Measurements from ENCODE around the gene RNF157. TPM values are rescaled to one million over a fixed set of nuclear protein-coding genes. Genes with fewer than 3 reads are reported as not detected.
A peak's percentile ranks its signal among the peaks of the same experiment; 100 is the strongest.

RNF157 gene
- total and polyA plus RNA-seq, 9 of the 15 experiments (the other 6 are each of a cell fraction or from before 2014, with no cell fraction given) = 8.1 to 31.7 (median 20.8) TPM

DNA sequence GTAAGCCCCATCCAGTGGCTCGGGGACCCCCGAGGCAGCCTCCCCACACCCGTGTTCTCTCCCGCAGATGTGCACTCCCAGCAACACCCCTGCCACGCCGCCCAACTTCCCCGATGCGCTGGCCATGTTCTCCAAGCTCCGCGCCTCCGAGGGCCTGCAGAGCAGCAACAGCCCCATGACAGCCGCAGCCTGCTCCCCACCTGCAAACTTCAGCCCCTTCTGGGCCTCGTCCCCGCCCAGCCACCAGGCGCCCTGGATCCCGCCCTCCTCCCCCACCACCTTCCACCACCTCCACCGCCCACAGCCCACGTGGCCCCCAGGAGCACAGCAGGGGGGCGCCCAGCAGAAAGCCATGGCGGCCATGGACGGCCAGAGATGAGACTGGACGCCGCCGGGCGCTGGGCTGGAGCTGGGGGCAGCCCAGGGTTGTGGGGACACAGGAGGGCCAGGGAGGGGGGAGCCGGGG, 29.9 kb upstream of the RNF157 start (continued):
- TF ChIP-seq YY1 (IDR thresholded peaks at IDR 0.05; ENCODE audit: borderline replicate concordance in 1 of 3, control insufficient read depth in 1 of 3, extremely low read depth in 1 of 3, insufficient read depth in 3 of 3, insufficient read length in 1 of 3, insufficient replicate concordance in 2 of 3, low read depth in 1 of 3, low read length in 2 of 3) = peak; percentile 29 to 88 (median 58)
- peak; percentile 79 for TF ChIP-seq RBM22 (IDR thresholded peaks at IDR 0.05; ENCODE audit: low read depth, low read length, poor library complexity, severe bottlenecking)
- peak; percentile 23; the same call in 1 of the 2 replicates for TF ChIP-seq MYC (IDR thresholded peaks at IDR 0.05; ENCODE audit: low read depth, low read length)
- TF ChIP-seq MYC (CRISPR knock-in tag; IDR thresholded peaks at IDR 0.05; ENCODE audit: borderline replicate concordance, low read depth) = no peak

DNA sequence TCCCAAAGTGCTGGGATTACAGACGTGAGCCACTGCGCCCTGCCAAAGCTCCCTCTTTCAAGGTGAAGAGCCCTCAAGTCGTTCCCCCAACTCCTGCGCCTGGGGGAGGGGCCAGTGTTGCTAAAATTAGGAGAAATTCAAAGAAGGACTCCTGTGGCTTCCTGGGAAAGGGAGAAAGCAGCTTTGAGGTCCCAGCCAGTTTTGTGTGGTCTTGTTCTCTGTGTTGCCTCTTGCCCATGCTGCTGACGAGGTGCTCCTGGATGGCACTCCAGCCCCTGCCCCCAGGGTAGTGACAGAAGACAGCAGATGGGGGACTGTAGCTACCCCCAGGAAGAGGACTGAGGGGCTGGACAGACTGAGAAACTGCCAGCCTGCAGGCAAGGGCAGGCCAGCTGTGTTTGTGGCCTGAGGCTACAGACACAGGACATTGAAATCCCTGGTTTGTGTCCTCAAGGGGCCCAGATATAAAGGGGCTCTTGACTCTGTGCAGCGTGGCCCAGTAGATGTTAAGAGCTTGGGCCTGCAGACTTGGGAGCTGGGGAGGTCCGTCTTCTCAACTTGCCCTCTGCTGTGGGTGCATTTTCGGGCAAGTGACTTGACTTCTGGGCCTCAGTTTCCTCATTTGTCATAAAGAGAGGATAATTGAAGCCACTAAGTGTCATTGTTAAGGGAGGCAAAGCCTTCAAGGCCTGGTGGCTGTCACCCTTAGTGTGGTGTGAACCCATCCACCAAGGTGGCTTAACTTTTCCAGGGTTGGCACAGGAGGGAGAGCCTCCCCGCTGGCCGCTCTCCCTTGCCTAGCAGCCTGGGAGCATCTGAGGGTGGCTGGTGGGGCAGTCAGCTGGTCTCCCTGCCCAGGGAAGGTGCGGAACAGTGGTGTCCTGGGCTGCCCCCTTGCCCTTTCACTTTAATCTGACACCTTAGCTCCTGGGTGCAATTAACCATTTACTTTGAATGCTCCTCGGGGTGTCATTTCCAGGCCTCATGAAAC, 29.0 kb upstream of the RNF157 start:
- no peaks in the 10 kb centered on the region for H3K9me3 ChIP-seq (replicated peaks; ENCODE audit: control insufficient read depth, insufficient read depth, low read depth, low read length)
- H3K27me3 ChIP-seq (ENCODE audit: control insufficient read depth in 2 of 2, insufficient read depth in 2 of 2, low read length in 2 of 2) = no peaks in the 10 kb centered on the region
- intact Hi-C loops (cut with micrococcal nuclease) (loop anchor here (2.0 to 5.0 kb wide), 3 partner anchors 30 to 87 kb away; no protein-coding TSS in a partner anchor), in situ Hi-C loops (cut with MboI) (no loop called here)
- 29% methylated on average over 12 of the region's 12 CpGs for WGBS (ENCODE audit: insufficient coverage, low coverage, missing lambda C conversion rate)
- H3K4me1 ChIP-seq (replicated peaks in 1 of 2; ENCODE audit: control insufficient read depth in 2 of 2, insufficient read depth in 2 of 2, low read length in 2 of 2) = peaks cover 33 to 78% of the 10 kb centered on the region in 2 experiments
- H2AFZ ChIP-seq (ENCODE audit: low read depth, low read length) = no peak overlapping the region
- no TSS peak for BruUV-seq (replicated peaks)
- ChIA-PET POLR2A (interaction anchor here (0.6 to 10.6 kb wide), 34 partner anchors 9 to 1669 kb away, joined by 3 to 227 read pairs (median 4); partner anchors contain the start of gene RNF157), CTCF (ENCODE audit: low intra/inter-chr PET ratio) (no interaction called here)
- H3K79me2 ChIP-seq (ENCODE audit: control insufficient read depth, insufficient read depth, low read length) = peaks cover 56% of the 10 kb centered on the region
- no peaks in the 10 kb centered on the region for H3K9me1 ChIP-seq (ENCODE audit: control insufficient read depth, insufficient read depth, low read length)
- FAIRE-seq (peak; percentile 77), DNase-seq (ENCODE audit: extremely low read depth in 1 of 4, low spot score in 3 of 4) (peak in 2 of 4 experiments; percentile 67 to 92), ATAC-seq (no peak)
- peak overlapping the region; percentile 81 to 89 for H3K9ac ChIP-seq (ENCODE audit: insufficient read depth in 1 of 2, low read depth in 2 of 2, low read length in 2 of 2)
- H4K20me1 ChIP-seq (replicated peaks; ENCODE audit: control insufficient read depth, insufficient read depth, low read length) = no peaks in the 10 kb centered on the region
- peak overlapping the region; percentile 68 for H3K4me2 ChIP-seq (ENCODE audit: insufficient read depth, low read length)
- H3K36me3 ChIP-seq (ENCODE audit: control insufficient read depth, insufficient read depth, low read length) = peaks cover 45% of the 10 kb centered on the region
- peak overlapping the region; percentile 14; the same call in 1 of the 2 replicates for H3K4me3 ChIP-seq
- peak overlapping the region; percentile 81 for H3K27ac ChIP-seq (ENCODE audit: extremely low read depth, low read depth, low read length)
- TF ChIP-seq CAMTA2 (CRISPR knock-in tag; conservative IDR thresholded peaks at IDR 0.05) = no peak
- TF ChIP-seq ZBTB1 (CRISPR knock-in tag; IDR thresholded peaks at IDR 0.05; ENCODE audit: borderline replicate concordance, low read depth) = no peak
- TF ChIP-seq, protein P1, sequence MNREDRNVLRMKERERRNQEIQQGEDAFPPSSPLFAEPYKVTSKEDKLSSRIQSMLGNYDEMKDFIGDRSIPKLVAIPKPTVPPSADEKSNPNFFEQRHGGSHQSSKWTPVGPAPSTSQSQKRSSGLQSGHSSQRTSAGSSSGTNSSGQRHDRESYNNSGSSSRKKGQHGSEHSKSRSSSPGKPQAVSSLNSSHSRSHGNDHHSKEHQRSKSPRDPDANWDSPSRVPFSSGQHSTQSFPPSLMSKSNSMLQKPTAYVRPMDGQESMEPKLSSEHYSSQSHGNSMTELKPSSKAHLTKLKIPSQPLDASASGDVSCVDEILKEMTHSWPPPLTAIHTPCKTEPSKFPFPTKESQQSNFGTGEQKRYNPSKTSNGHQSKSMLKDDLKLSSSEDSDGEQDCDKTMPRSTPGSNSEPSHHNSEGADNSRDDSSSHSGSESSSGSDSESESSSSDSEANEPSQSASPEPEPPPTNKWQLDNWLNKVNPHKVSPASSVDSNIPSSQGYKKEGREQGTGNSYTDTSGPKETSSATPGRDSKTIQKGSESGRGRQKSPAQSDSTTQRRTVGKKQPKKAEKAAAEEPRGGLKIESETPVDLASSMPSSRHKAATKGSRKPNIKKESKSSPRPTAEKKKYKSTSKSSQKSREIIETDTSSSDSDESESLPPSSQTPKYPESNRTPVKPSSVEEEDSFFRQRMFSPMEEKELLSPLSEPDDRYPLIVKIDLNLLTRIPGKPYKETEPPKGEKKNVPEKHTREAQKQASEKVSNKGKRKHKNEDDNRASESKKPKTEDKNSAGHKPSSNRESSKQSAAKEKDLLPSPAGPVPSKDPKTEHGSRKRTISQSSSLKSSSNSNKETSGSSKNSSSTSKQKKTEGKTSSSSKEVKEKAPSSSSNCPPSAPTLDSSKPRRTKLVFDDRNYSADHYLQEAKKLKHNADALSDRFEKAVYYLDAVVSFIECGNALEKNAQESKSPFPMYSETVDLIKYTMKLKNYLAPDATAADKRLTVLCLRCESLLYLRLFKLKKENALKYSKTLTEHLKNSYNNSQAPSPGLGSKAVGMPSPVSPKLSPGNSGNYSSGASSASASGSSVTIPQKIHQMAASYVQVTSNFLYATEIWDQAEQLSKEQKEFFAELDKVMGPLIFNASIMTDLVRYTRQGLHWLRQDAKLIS (CRISPR knock-in tag; IDR thresholded peaks at IDR 0.05) = peak; percentile 57; the same call in 1 of the 2 replicates
- TF ChIP-seq MAZ (CRISPR knock-in tag; conservative IDR thresholded peaks at IDR 0.05 in 1 of 2, IDR thresholded peaks at IDR 0.05 in 1 of 2) = peak in 1 of 2 experiments; percentile 43; a peak in 2 of 4 replicates
- TF ChIP-seq HNRNPL (IDR thresholded peaks at IDR 0.05; ENCODE audit: low read depth, low read length) = no peak
- TF ChIP-seq, protein P2, sequence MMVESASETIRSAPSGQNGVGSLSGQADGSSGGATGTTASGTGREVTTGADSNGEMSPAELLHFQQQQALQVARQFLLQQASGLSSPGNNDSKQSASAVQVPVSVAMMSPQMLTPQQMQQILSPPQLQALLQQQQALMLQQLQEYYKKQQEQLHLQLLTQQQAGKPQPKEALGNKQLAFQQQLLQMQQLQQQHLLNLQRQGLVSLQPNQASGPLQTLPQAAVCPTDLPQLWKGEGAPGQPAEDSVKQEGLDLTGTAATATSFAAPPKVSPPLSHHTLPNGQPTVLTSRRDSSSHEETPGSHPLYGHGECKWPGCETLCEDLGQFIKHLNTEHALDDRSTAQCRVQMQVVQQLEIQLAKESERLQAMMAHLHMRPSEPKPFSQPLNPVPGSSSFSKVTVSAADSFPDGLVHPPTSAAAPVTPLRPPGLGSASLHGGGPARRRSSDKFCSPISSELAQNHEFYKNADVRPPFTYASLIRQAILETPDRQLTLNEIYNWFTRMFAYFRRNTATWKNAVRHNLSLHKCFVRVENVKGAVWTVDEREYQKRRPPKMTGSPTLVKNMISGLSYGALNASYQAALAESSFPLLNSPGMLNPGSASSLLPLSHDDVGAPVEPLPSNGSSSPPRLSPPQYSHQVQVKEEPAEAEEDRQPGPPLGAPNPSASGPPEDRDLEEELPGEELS (CRISPR knock-in tag; IDR thresholded peaks at IDR 0.05; ENCODE audit: borderline replicate concordance) = 0 out of 2 replicates have a peak, but pooled peaks have one; percentile 68
